ENCODE data around the gene PADI3.

- no peak for TF ChIP-seq CTCF (IDR thresholded peaks at IDR 0.05)
- no peak for TF ChIP-seq POLR2A (IDR thresholded peaks at IDR 0.05)
Measured at GRCh38 chr1:17212009-17212408, 36.9 kb upstream of the PADI3 start.
